ENCODE measurements around the gene MACROD2. TPM values are rescaled to one million over a fixed set of nuclear protein-coding genes. Genes with fewer than 3 reads are reported as not detected.

The MACROD2 gene
- total and polyA plus RNA-seq, 2 donors (not counting 1 experiment from before 2014, with no cell fraction given), result 5.3 to 6.7 TPM

DNA sequence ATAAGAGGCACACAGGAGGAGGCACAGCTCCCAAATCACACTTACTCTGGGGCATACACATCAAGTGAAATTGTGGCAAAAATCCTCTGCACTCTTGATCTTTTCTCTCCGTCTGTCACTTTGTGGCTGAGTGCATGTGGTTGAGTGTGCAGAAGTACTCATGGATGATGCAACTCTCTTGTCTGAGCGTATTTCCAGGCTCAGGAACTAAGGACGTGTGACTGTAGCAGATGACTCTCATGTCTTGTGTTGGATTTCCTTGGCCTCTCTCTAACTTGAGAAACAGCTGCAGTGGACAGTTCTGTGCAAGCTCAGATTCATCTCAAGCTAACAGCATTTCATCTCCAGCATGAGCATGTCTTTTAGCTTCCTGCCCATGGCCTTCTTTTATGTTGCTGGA, 587.5 kb downstream of the MACROD2 start:
- no peak for DNase-seq
- H3K27ac Mint-ChIP-seq, result no peak overlapping the region
- H3K27me3 Mint-ChIP-seq, result no peaks in the 10 kb centered on the region
- TF ChIP-seq, protein P1, sequence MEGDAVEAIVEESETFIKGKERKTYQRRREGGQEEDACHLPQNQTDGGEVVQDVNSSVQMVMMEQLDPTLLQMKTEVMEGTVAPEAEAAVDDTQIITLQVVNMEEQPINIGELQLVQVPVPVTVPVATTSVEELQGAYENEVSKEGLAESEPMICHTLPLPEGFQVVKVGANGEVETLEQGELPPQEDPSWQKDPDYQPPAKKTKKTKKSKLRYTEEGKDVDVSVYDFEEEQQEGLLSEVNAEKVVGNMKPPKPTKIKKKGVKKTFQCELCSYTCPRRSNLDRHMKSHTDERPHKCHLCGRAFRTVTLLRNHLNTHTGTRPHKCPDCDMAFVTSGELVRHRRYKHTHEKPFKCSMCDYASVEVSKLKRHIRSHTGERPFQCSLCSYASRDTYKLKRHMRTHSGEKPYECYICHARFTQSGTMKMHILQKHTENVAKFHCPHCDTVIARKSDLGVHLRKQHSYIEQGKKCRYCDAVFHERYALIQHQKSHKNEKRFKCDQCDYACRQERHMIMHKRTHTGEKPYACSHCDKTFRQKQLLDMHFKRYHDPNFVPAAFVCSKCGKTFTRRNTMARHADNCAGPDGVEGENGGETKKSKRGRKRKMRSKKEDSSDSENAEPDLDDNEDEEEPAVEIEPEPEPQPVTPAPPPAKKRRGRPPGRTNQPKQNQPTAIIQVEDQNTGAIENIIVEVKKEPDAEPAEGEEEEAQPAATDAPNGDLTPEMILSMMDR (IDR thresholded peaks at IDR 0.05), result no peak
- TF ChIP-seq EZH2 (IDR thresholded peaks at IDR 0.05; ENCODE audit: borderline replicate concordance, insufficient read depth, low read depth, low read length, poor library complexity, severe bottlenecking), result no peak
- Histone ChIP-seq H2AFZ (ENCODE audit: insufficient read depth, low read depth, low read length, poor library complexity, severe bottlenecking) (no peak overlapping the region), H3K27me3 (replicated peaks in 1 of 4; ENCODE audit: control extremely low read depth in 1 of 4, control insufficient read depth in 3 of 4, insufficient read depth in 4 of 4, low read length in 3 of 4) (no peaks in the 10 kb centered on the region), H3K79me2 (ENCODE audit: control insufficient read depth, insufficient read depth, low read length) (no peaks in the 10 kb centered on the region), H3K36me3 (replicated peaks in 1 of 2; ENCODE audit: control extremely low read depth in 1 of 2, control insufficient read depth in 1 of 2, extremely low read depth in 1 of 2, insufficient read depth in 2 of 2, low read length in 1 of 2) (no peaks in the 10 kb centered on the region), H3K9me3 (ENCODE audit: control extremely low read depth in 1 of 3, control insufficient read depth in 2 of 3, insufficient read depth in 1 of 3, low read length in 2 of 3) (no peaks in the 10 kb centered on the region), H3K27ac (ENCODE audit: low read length in 2 of 2) (no peak overlapping the region), H3K9ac (ENCODE audit: low read length) (no peak overlapping the region), H3K4me2 (replicated peaks; ENCODE audit: low read depth, low read length, poor library complexity, severe bottlenecking) (no peak overlapping the region), H4K20me1 (ENCODE audit: control insufficient read depth, insufficient read depth, low read length, poor library complexity, severe bottlenecking) (no peaks in the 10 kb centered on the region), H3K4me1 (ENCODE audit: control insufficient read depth in 2 of 2, insufficient read depth in 2 of 2, low read length in 2 of 2) (no peaks in the 10 kb centered on the region), H3K4me3 (ENCODE audit: control extremely low read depth in 1 of 5, extremely low read depth in 1 of 5, insufficient read depth in 1 of 5, low read depth in 2 of 5, low read length in 4 of 5) (no peak overlapping the region)
- POLR2A ChIA-PET, result no interaction called here
- no peaks in the 10 kb centered on the region for H3K9me3 Mint-ChIP-seq (ENCODE audit: insufficient read depth)
- 56% methylated on average over 3 of the region's 3 CpGs for WGBS (ENCODE audit: insufficient coverage)
- CTCF ChIA-PET, result no interaction called here
- no peak overlapping the region for H3K4me3 Mint-ChIP-seq
- ATAC-seq (ENCODE audit: low read depth), result no peak
- intact Hi-C loops (cut with micrococcal nuclease), result no loop called here
- no peaks in the 10 kb centered on the region for H3K4me1 Mint-ChIP-seq

DNA sequence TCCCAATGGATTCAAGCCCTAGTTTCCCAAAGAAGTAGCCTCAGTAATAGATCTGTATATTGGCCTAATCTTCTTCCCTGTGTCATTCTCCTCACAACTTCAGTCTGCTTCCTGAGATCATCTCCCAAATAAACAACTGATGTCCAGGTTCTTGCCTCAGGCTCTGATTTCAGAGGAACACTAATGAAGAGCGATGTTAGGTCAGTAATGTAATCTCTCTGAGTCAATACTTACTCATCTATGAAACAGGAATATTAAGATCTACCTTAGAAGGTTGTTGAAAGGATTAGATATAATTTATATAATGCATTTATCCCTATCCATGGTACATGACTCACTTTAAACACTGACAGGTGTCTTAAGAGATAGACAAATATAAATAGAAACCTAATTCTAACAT, 588.1 kb downstream of the MACROD2 start:
- Histone ChIP-seq H3K9ac (ENCODE audit: low read length) (no peak overlapping the region), H3K36me3 (replicated peaks in 1 of 2; ENCODE audit: control extremely low read depth in 1 of 2, control insufficient read depth in 1 of 2, extremely low read depth in 1 of 2, insufficient read depth in 2 of 2, low read length in 1 of 2) (no peaks in the 10 kb centered on the region), H3K4me2 (replicated peaks; ENCODE audit: low read depth, low read length, poor library complexity, severe bottlenecking) (no peak overlapping the region), H3K4me3 (ENCODE audit: control extremely low read depth in 1 of 5, extremely low read depth in 1 of 5, insufficient read depth in 1 of 5, low read depth in 2 of 5, low read length in 4 of 5) (no peak overlapping the region), H3K79me2 (ENCODE audit: control insufficient read depth, insufficient read depth, low read length) (no peaks in the 10 kb centered on the region), H3K27ac (ENCODE audit: low read length in 2 of 2) (no peak overlapping the region), H3K4me1 (ENCODE audit: control insufficient read depth in 2 of 2, insufficient read depth in 2 of 2, low read length in 2 of 2) (no peaks in the 10 kb centered on the region), H4K20me1 (ENCODE audit: control insufficient read depth, insufficient read depth, low read length, poor library complexity, severe bottlenecking) (no peaks in the 10 kb centered on the region), H2AFZ (ENCODE audit: insufficient read depth, low read depth, low read length, poor library complexity, severe bottlenecking) (no peak overlapping the region), H3K27me3 (replicated peaks in 1 of 4; ENCODE audit: control extremely low read depth in 1 of 4, control insufficient read depth in 3 of 4, insufficient read depth in 4 of 4, low read length in 3 of 4) (no peaks in the 10 kb centered on the region), H3K9me3 (ENCODE audit: control extremely low read depth in 1 of 3, control insufficient read depth in 2 of 3, insufficient read depth in 1 of 3, low read length in 2 of 3) (no peaks in the 10 kb centered on the region)
- WGBS (ENCODE audit: insufficient coverage), result no CpG with 5 or more reads among the region's 1 CpG
- ChIA-PET CTCF (no interaction called here), POLR2A (no interaction called here)
- TF ChIP-seq, protein P1 (IDR thresholded peaks at IDR 0.05), result no peak
- TF ChIP-seq EZH2 (IDR thresholded peaks at IDR 0.05; ENCODE audit: borderline replicate concordance, insufficient read depth, low read depth, low read length, poor library complexity, severe bottlenecking), result no peak
- H3K27ac Mint-ChIP-seq, result no peak overlapping the region
- intact Hi-C loops (cut with micrococcal nuclease), result no loop called here
- no peak overlapping the region for H3K4me3 Mint-ChIP-seq
- ATAC-seq (ENCODE audit: low read depth) (no peak), DNase-seq (no peak)
- no peaks in the 10 kb centered on the region for H3K27me3 Mint-ChIP-seq
- no peaks in the 10 kb centered on the region for H3K9me3 Mint-ChIP-seq (ENCODE audit: insufficient read depth)
- no peaks in the 10 kb centered on the region for H3K4me1 Mint-ChIP-seq
